ENCODE measurements around the gene LYRM4.

DNA sequence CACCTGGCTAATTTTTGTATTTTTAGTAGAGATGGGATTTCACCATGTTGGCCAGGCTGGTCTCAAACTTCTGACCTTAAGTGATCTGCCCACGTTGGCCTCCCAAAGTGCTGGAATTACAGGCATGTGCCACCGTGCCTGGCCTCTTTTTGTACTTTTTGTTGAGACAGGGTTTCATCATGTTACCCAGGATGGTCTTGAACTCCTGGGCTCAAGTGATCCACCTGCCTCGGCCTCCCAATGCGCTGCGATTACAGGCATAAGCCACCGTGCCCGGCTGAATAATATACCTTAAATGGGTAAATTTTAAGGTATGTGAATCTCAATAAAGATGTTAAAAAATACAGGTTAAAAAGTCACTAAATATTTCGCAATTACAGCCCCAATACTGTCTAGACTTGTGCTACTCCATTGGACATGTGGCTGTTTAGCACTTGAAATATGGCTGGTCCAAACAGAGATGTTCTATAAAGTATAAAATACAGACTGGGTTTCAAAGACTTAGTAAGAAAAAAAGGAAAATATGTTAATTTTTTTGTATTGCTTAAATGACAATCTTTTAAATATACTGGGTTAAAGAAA, 133.6 kb downstream of the LYRM4 start:
- TF ChIP-seq, protein P1, sequence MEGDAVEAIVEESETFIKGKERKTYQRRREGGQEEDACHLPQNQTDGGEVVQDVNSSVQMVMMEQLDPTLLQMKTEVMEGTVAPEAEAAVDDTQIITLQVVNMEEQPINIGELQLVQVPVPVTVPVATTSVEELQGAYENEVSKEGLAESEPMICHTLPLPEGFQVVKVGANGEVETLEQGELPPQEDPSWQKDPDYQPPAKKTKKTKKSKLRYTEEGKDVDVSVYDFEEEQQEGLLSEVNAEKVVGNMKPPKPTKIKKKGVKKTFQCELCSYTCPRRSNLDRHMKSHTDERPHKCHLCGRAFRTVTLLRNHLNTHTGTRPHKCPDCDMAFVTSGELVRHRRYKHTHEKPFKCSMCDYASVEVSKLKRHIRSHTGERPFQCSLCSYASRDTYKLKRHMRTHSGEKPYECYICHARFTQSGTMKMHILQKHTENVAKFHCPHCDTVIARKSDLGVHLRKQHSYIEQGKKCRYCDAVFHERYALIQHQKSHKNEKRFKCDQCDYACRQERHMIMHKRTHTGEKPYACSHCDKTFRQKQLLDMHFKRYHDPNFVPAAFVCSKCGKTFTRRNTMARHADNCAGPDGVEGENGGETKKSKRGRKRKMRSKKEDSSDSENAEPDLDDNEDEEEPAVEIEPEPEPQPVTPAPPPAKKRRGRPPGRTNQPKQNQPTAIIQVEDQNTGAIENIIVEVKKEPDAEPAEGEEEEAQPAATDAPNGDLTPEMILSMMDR (IDR thresholded peaks at IDR 0.05; ENCODE audit: insufficient read depth, low read length, poor library complexity, severe bottlenecking), result no peak
- no peak for TF ChIP-seq EZH2phosphoT487 (conservative IDR thresholded peaks at IDR 0.05; ENCODE audit: low read length)

All from SU-DHL-6 (cell line).